HCT116 (cell line): ENCODE data around the gene ATG4A.

Experiments used
- EZH2 ChIP-seq: fragments of 200-600 bp; sonication (generic); IDR thresholded peaks from 2 replicates; pipeline ENCODE4 v1.6.1; 2017; ENCODE audit warnings: antibody characterized with exemption, mixed run types
- EZH2phosphoT487 ChIP-seq: fragments of 200-600 bp; IDR thresholded peaks from 2 replicates; pipeline ENCODE4 v1.6.1; 2018; ENCODE audit warnings: antibody characterized with exemption, borderline replicate concordance
- POLR2A ChIP-seq: IDR thresholded peaks from 2 replicates; pipeline ENCODE4 v1.7.0; 2011; ENCODE audit warnings: borderline replicate concordance; ENCODE audit not compliant: insufficient read depth, insufficient read length; ENCODE audit errors: extremely low read depth
- POLR2AphosphoS5 ChIP-seq: IDR thresholded peaks from 2 replicates; pipeline ENCODE4 v1.6.1; 2011; ENCODE audit warnings: mild to moderate bottlenecking, low read depth, low read length, moderate library complexity
- TF ChIP-seq, protein P1 (sequence below), 3 experiments: fragments of 200-600 bp in 1 of 3; sonication (generic) in 1 of 3; IDR thresholded peaks in 2 of 3; conservative IDR thresholded peaks in 1 of 3; 2 replicates each; pipeline ENCODE4 v1.5.1; 2012 to 2017; ENCODE audit warnings: low read depth in 2 of 3, low read length in 2 of 3, antibody characterized with exemption in 1 of 3, borderline replicate concordance in 1 of 3, control low read depth in 1 of 3, mild to moderate bottlenecking in 1 of 3, mixed read lengths in 1 of 3, mixed run types in 1 of 3, moderate library complexity in 1 of 3; ENCODE audit not compliant: insufficient read depth in 1 of 3
- TF ChIP-seq, protein P2 (sequence below): IDR thresholded peaks from 2 replicates; pipeline ENCODE4 v1.6.1; 2011; ENCODE audit warnings: mild to moderate bottlenecking, low read length, moderate library complexity; ENCODE audit not compliant: insufficient replicate concordance; ENCODE audit errors: extremely low read depth

DNA sequence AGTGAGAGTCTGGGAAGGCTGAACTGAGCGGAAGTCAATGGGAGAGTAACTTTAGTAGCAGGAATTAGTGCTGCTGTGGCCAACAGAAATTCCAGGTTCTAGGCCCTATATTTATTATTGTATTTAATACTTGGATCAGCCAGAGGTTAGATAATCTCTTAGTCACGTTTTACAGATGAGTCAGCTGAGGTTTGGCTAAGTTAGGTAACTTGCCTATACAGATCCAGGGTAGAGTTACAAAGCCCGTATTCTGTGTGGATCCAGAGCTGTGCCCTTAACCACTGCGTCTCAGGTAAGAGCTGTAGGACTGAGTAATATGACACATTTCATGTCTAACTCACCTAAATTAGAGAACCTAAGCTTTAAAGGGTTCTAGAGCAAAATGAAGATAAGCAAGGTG is 20.7 kb upstream of the ATG4A start:
- TF ChIP-seq, protein P1, sequence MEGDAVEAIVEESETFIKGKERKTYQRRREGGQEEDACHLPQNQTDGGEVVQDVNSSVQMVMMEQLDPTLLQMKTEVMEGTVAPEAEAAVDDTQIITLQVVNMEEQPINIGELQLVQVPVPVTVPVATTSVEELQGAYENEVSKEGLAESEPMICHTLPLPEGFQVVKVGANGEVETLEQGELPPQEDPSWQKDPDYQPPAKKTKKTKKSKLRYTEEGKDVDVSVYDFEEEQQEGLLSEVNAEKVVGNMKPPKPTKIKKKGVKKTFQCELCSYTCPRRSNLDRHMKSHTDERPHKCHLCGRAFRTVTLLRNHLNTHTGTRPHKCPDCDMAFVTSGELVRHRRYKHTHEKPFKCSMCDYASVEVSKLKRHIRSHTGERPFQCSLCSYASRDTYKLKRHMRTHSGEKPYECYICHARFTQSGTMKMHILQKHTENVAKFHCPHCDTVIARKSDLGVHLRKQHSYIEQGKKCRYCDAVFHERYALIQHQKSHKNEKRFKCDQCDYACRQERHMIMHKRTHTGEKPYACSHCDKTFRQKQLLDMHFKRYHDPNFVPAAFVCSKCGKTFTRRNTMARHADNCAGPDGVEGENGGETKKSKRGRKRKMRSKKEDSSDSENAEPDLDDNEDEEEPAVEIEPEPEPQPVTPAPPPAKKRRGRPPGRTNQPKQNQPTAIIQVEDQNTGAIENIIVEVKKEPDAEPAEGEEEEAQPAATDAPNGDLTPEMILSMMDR (IDR thresholded peaks at IDR 0.05 in 2 of 3, conservative IDR thresholded peaks at IDR 0.05 in 1 of 3; ENCODE audit: borderline replicate concordance in 1 of 3, insufficient read depth in 1 of 3, low read depth in 2 of 3, low read length in 2 of 3): no peak
- TF ChIP-seq POLR2A: no peak
- no peak for TF ChIP-seq POLR2AphosphoS5
- TF ChIP-seq EZH2phosphoT487: no peak
- TF ChIP-seq EZH2: no peak
- TF ChIP-seq, protein P2, sequence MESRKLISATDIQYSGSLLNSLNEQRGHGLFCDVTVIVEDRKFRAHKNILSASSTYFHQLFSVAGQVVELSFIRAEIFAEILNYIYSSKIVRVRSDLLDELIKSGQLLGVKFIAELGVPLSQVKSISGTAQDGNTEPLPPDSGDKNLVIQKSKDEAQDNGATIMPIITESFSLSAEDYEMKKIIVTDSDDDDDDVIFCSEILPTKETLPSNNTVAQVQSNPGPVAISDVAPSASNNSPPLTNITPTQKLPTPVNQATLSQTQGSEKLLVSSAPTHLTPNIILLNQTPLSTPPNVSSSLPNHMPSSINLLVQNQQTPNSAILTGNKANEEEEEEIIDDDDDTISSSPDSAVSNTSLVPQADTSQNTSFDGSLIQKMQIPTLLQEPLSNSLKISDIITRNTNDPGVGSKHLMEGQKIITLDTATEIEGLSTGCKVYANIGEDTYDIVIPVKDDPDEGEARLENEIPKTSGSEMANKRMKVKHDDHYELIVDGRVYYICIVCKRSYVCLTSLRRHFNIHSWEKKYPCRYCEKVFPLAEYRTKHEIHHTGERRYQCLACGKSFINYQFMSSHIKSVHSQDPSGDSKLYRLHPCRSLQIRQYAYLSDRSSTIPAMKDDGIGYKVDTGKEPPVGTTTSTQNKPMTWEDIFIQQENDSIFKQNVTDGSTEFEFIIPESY: no peak
